GM19463 (cell line): ENCODE results near the gene GRK4.

Experiments used
- ATAC-seq: cut with Tn5 transposase; IDR thresholded peaks from one replicate; pipeline ENCODE4 v1.9.1; 2021; ENCODE audit warnings: mild to moderate bottlenecking, moderate library complexity; ENCODE audit not compliant: unreplicated experiment

GRK4 gene

GRCh38 chr4:3067473-3068001 lies 104.2 kb downstream of the GRK4 start:
- ATAC-seq, result no peak

DNA sequence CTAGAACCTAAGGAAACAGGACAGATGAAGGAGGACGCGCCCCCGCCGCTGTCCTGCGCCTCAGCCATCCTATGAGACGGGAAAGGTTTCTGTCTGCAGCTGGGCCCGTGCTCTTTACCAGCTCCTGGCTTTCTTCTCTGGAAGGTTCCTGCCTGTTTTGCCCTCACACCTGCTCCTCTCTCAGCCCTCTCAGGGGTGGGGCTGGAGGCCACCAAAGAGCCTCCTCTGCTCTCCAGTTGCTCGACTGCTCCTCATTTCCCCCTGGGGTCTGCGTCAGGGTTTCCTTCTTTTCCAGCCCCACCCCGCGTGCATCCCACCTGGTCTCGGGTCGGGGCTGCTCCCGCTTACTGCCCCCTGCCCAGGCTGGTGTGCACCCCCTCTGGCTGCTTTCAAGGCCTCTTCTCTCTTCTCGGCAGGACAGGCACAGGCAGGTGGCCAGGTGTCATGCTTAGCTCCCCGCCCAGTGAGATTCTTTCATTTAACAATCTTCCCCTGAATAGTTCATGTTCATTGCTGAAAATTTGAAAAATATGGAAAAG lies 106.4 kb downstream of the GRK4 start:
- ATAC-seq, result no peak

- no peak for ATAC-seq
Measured at GRCh38 chr4:3070709-3071500, 107.5 kb downstream of the GRK4 start.

DNA sequence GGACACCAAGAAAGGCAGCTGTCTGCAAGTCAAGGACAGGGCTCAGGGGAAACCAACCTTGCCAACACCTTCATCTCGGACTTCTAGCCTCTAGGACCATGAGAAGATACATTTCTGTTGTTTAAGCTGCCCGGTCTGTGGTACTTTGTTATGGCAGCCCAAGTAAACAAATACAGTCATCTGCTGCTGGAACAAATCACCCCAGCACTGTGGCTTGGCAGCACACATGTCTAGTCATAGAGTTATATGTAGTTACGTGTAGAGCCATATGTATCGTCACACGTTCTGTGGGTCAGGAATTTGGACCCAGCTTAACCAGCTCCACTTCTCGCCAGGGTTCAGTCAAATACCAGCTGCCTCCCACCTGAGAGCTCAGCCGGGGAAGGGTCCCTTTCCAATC lies 108.4 kb downstream of the GRK4 start:
- no peak for ATAC-seq

GRCh38 chr4:3073158-3074077 lies 110.0 kb downstream of the GRK4 start:
- ATAC-seq, result peak; percentile 20

GRCh38 chr4:3074078-3074845 lies 110.9 kb downstream of the GRK4 start, which contains the start of the genes HTT and HTT-AS:
HTT (plus strand) TSS chr4:3074681; CDS start chr4:3074826, 145 bp downstream.
HTT-AS (minus strand) TSS chr4:3074538.
- ATAC-seq, result peak; percentile 82

GRCh38 chr4:3074846-3075651 lies 111.7 kb downstream of the GRK4 start:
- no peak for ATAC-seq

DNA sequence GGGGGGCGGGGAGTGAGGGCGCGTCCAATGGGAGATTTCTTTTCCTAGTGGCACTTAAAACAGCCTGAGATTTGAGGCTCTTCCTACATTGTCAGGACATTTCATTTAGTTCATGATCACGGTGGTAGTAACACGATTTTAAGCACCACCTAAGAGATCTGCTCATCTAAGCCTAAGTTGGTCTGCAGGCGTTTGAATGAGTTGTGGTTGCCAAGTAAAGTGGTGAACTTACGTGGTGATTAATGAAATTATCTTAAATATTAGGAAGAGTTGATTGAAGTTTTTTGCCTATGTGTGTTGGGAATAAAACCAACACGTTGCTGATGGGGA lies 112.2 kb downstream of the GRK4 start:
- ATAC-seq, result no peak

DNA sequence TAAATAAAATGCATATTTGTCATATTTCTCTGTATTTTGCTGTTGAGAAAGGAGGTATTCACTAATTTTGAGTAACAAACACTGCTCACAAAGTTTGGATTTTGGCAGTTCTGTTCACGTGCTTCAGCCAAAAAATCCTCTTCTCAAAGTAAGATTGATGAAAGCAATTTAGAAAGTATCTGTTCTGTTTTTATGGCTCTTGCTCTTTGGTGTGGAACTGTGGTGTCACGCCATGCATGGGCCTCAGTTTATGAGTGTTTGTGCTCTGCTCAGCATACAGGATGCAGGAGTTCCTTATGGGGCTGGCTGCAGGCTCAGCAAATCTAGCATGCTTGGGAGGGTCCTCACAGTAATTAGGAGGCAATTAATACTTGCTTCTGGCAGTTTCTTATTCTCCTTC lies 114.4 kb downstream of the GRK4 start:
- ATAC-seq, result peak; percentile 28

DNA sequence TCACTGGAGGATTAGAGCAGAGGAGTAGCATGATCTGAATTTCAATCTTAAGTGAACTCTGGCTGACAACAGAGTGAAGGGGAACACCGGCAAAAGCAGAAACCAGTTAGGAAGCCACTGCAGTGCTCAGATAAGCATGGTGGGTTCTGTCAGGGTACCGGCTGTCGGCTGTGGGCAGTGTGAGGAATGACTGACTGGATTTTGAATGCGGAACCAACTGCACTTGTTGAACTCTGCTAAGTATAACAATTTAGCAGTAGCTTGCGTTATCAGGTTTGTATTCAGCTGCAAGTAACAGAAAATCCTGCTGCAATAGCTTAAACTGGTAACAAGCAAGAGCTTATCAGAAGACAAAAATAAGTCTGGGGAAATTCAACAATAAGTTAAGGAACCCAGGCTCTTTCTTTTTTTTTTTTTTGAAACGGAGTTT lies 116.3 kb downstream of the GRK4 start:
- no peak for ATAC-seq

GRCh38 chr4:3082925-3083515 lies 119.6 kb downstream of the GRK4 start:
- ATAC-seq, result no peak

DNA sequence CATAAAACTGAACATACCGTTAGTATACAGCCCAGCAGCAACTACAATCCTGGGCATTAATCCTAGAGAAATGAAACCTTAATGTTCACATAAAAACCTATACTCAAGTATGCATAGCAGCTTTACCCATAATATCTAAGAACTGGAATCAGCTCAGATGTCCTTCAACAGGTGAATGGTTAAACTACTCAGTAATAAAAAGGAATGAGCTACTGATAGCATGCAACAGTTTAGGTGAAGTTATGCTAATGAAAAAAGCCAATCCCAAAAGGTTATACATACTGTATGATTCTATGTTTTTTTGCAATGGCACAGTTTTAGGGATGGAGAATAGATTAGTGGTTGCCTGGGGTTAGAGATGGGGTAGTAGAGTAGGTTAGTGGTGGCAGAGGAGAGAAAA lies 120.4 kb downstream of the GRK4 start:
- ATAC-seq, result no peak

DNA sequence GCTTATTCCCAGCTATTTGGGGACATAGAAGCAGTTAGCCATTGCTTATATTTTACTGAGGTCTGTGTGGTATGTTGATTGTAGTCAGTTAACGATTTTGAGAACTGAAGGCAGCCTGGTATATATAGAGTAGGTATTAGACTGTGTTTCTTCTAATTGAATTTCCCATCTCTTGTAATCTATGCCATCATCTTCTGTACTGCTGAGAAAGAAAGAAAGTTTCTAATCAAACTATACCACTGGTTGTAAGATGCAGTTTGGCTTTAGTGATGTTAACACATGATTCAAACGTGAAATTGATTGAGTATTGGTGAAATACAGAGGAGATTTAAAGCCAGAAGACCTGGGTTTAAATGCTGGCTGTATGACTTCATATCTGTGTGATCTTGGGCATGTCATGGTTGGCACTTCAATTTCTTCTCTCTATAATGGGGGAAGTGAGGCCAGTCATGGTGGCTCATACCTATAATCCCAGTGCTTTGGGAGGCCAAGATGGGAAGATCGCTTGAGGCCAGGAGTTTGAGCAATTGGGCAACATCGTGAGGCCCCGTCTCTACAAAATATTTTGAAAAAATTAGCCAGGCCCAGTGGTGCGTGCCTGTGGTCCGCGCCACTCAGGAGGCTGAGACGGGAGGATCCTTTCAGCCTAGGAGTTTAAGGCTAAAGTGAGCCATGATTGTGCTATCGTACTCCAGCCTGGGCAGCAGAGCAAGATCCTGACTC lies 122.7 kb downstream of the GRK4 start:
- no peak for ATAC-seq

GRCh38 chr4:3087115-3087797 lies 123.9 kb downstream of the GRK4 start:
- no peak for ATAC-seq
